Measurements from ENCODE around the gene SLC37A2. TPM values are rescaled to one million over a fixed set of nuclear protein-coding genes. Genes with fewer than 3 reads are reported as not detected.

Gene SLC37A2
- total RNA-seq, 1 experiment from 2014 or later, result 2.2 TPM

- peaks cover 20% of the 10 kb centered on the region for H3K27me3 Mint-ChIP-seq (ENCODE audit: low read depth)
- H3K36me3 Mint-ChIP-seq, result no peaks in the 10 kb centered on the region
- no peaks in the 10 kb centered on the region for H3K9me3 Mint-ChIP-seq
- no peak overlapping the region for H3K4me3 Mint-ChIP-seq
- POLR2A ChIA-PET, result no interaction called here
- CTCF ChIA-PET, result no interaction called here
- TF ChIP-seq ATF3 (CRISPR knock-in tag; conservative IDR thresholded peaks at IDR 0.05) (no peak), STAT6 (CRISPR knock-in tag; conservative IDR thresholded peaks at IDR 0.05; ENCODE audit: low read depth) (no peak), KAT7 (CRISPR knock-in tag; IDR thresholded peaks at IDR 0.05; ENCODE audit: borderline replicate concordance) (no peak), RELA (CRISPR knock-in tag; IDR thresholded peaks at IDR 0.05; ENCODE audit: borderline replicate concordance) (no peak), CREM (CRISPR knock-in tag; IDR thresholded peaks at IDR 0.05) (no peak), GRHL2 (CRISPR knock-in tag; IDR thresholded peaks at IDR 0.05; ENCODE audit: insufficient replicate concordance, severe bottlenecking) (no peak), AFF4 (CRISPR knock-in tag; IDR thresholded peaks at IDR 0.05; ENCODE audit: borderline replicate concordance) (no peak), ZNF396 (CRISPR knock-in tag; IDR thresholded peaks at IDR 0.05; ENCODE audit: borderline replicate concordance) (no peak), ZMAT4 (CRISPR knock-in tag; IDR thresholded peaks at IDR 0.05) (no peak), CDX4 (CRISPR knock-in tag; IDR thresholded peaks at IDR 0.05; ENCODE audit: borderline replicate concordance) (no peak), ETV6 (CRISPR knock-in tag; IDR thresholded peaks at IDR 0.05) (no peak)
- no peaks in the 10 kb centered on the region for H3K4me1 Mint-ChIP-seq
- H3K27ac Mint-ChIP-seq, result no peak overlapping the region
- DNase-seq (ENCODE audit: low spot score), result no peak
- no peak for ATAC-seq
These were observed 6.0 kb upstream of the SLC37A2 start for GRCh38 chr11:125056931-125057692.

- CTCF ChIA-PET, result no interaction called here
- DNase-seq (ENCODE audit: low spot score) (no peak), ATAC-seq (no peak)
- Mint-ChIP-seq H3K9me3 (no peaks in the 10 kb centered on the region), H3K4me3 (no peak overlapping the region), H3K27ac (no peak overlapping the region), H3K4me1 (0 out of 2 replicates have a peak, but pooled peaks cover 2% of the 10 kb centered on the region), H3K27me3 (ENCODE audit: low read depth) (peaks cover 26% of the 10 kb centered on the region), H3K36me3 (no peaks in the 10 kb centered on the region)
- POLR2A ChIA-PET, result no interaction called here
- TF ChIP-seq ARID4B (CRISPR knock-in tag; IDR thresholded peaks at IDR 0.05; ENCODE audit: borderline replicate concordance), result no peak
- no peak for TF ChIP-seq CREM (CRISPR knock-in tag; IDR thresholded peaks at IDR 0.05)
- TF ChIP-seq MLX (CRISPR knock-in tag; IDR thresholded peaks at IDR 0.05), result no peak
- no peak for TF ChIP-seq RELA (CRISPR knock-in tag; IDR thresholded peaks at IDR 0.05; ENCODE audit: borderline replicate concordance)
- TF ChIP-seq E2F5 (CRISPR knock-in tag; IDR thresholded peaks at IDR 0.05), result no peak
- TF ChIP-seq ZNF232 (CRISPR knock-in tag; IDR thresholded peaks at IDR 0.05), result no peak
- TF ChIP-seq TEAD4 (CRISPR knock-in tag; IDR thresholded peaks at IDR 0.05), result no peak
- no peak for TF ChIP-seq GRHL2 (CRISPR knock-in tag; IDR thresholded peaks at IDR 0.05; ENCODE audit: insufficient replicate concordance, severe bottlenecking)
These were observed 5.5 kb upstream of the SLC37A2 start for GRCh38 chr11:125057693-125058016.

All from WTC11 (cell line).